Right renal cortex interstitium (tissue), 3 donors: ENCODE data around the gene PTHLH. TPM values are rescaled to one million over a fixed set of nuclear protein-coding genes. Genes with fewer than 3 reads are reported as not detected.

Source experiments
- DNase-seq, 3 donors: peaks; one replicate each; pipeline ENCODE4 v3.0.0-alpha.2; 2013; ENCODE audit warnings: low read depth in 3 of 3, low spot score in 2 of 3
- polyA plus RNA-seq, 3 donors: library from polyadenylated mRNA; unstranded; fragments of 120-200 nt; gene quantifications; one replicate each; pipeline ENCODE4 v1.2.1, GENCODE V29; 2013; ENCODE audit not compliant: insufficient read length in 3 of 3

PTHLH gene
- 1 to 10 TPM in 2 of 3 donors, under 1 TPM in 1; 0.83 to 1.3 (median 1.0) TPM for polyA plus RNA-seq

GRCh38 chr12:27972721-27973120 lies at the start of gene PTHLH:
Gene PTHLH (minus strand): TSS chr12:27972733. CDS start chr12:27969494, 3,239 bp downstream.
- no peak for DNase-seq

GRCh38 chr12:28021704-28022103 lies 49.2 kb upstream of the PTHLH start:
- no peak for DNase-seq

- no peak for DNase-seq
These were observed 45.3 kb upstream of the PTHLH start for GRCh38 chr12:28017873-28018255.

- no peak for DNase-seq
These were observed 44.8 kb upstream of the PTHLH start for GRCh38 chr12:28017126-28017872.

GRCh38 chr12:28015165-28015564 lies 42.6 kb upstream of the PTHLH start:
- no peak for DNase-seq

GRCh38 chr12:28014196-28014595 lies 41.7 kb upstream of the PTHLH start:
- DNase-seq = no peak

- no peak for DNase-seq
These were observed 39.9 kb upstream of the PTHLH start for GRCh38 chr12:28012333-28012918.

GRCh38 chr12:28010036-28010435 lies 37.5 kb upstream of the PTHLH start:
- DNase-seq = no peak

GRCh38 chr12:27999970-28000369 lies 27.4 kb upstream of the PTHLH start:
- DNase-seq = no peak

- DNase-seq = no peak
These were observed 27.0 kb upstream of the PTHLH start for GRCh38 chr12:27999521-27999920.

GRCh38 chr12:27998658-27999057 lies 26.1 kb upstream of the PTHLH start:
- no peak for DNase-seq

GRCh38 chr12:27998170-27998569 lies 25.6 kb upstream of the PTHLH start:
- no peak for DNase-seq

- DNase-seq = no peak
These were observed 24.2 kb upstream of the PTHLH start for GRCh38 chr12:27996761-27997160.

GRCh38 chr12:27995406-27995805 lies 22.9 kb upstream of the PTHLH start:
- DNase-seq = no peak

GRCh38 chr12:27988594-27989233 lies 16.2 kb upstream of the PTHLH start:
- DNase-seq = no peak

GRCh38 chr12:27987331-27987730 lies 14.8 kb upstream of the PTHLH start:
- DNase-seq = no peak

GRCh38 chr12:27984275-27984674 lies 11.7 kb upstream of the PTHLH start:
- DNase-seq = no peak

GRCh38 chr12:27982951-27983350 lies 10.4 kb upstream of the PTHLH start:
- no peak for DNase-seq

- no peak for DNase-seq
These were observed 9.9 kb upstream of the PTHLH start for GRCh38 chr12:27982385-27982784.

- DNase-seq = no peak
These were observed 9.3 kb upstream of the PTHLH start for GRCh38 chr12:27981874-27982273.

- DNase-seq = no peak
These were observed 6.6 kb upstream of the PTHLH start for GRCh38 chr12:27979145-27979544.
